HS-5 (cell line): ENCODE data around the gene SLC9A5.

Source experiments
- DNase-seq: peaks from one replicate; pipeline ENCODE4 v3.0.0-alpha.2; 2012; ENCODE audit warnings: low read depth

SLC9A5 gene, protein sequence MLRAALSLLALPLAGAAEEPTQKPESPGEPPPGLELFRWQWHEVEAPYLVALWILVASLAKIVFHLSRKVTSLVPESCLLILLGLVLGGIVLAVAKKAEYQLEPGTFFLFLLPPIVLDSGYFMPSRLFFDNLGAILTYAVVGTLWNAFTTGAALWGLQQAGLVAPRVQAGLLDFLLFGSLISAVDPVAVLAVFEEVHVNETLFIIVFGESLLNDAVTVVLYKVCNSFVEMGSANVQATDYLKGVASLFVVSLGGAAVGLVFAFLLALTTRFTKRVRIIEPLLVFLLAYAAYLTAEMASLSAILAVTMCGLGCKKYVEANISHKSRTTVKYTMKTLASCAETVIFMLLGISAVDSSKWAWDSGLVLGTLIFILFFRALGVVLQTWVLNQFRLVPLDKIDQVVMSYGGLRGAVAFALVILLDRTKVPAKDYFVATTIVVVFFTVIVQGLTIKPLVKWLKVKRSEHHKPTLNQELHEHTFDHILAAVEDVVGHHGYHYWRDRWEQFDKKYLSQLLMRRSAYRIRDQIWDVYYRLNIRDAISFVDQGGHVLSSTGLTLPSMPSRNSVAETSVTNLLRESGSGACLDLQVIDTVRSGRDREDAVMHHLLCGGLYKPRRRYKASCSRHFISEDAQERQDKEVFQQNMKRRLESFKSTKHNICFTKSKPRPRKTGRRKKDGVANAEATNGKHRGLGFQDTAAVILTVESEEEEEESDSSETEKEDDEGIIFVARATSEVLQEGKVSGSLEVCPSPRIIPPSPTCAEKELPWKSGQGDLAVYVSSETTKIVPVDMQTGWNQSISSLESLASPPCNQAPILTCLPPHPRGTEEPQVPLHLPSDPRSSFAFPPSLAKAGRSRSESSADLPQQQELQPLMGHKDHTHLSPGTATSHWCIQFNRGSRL

DNA sequence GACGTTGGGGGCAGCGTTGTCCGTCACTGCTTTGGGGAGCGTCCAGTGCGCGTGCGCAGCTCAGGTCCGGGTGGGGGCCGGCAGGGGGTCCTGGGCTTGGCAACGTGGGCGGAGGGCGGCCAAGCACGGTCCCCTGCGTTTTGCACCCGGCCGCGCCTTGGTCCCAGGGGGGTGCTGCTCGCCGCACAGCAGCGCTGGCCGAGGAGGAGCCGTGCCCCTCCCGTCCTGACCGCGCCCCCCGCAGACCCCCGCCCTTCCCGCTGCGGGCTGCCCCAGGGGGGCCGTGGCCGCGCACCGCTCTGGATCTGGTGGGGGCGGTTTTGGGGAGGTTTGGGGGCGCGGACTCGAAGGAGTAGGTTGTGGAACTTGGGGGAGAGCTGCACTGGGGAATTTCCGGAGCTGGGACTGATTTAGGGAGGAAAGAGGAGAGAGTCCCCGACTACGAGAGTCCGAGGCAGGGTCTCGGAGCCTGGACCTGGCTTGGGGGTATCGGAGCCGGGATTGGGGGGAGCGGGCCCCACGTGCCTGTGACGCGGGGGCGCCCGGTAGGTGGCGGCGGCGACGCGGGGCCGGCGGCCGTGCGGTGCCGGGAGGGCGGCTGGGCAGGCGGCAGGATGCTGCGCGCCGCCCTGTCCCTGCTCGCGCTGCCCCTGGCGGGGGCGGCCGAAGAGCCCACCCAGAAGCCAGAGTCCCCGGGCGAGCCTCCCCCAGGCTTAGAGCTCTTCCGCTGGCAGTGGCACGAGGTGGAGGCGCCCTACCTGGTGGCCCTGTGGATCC, at the start of gene SLC9A5:
Gene SLC9A5 (plus strand): TSS at position 579 of the 777 bp plus-strand sequence. CDS start 36 bp downstream, at position 615.
- DNase-seq: no peak

GRCh38 chr16:67199011-67199807, 49.6 kb upstream of the SLC9A5 start, which contains the start of gene ELMO3:
ELMO3 (plus strand) TSS chr16:67199131; CDS start chr16:67199327, 196 bp downstream.
- DNase-seq: no peak

- no peak for DNase-seq
These were observed 49.0 kb upstream of the SLC9A5 start for GRCh38 chr16:67199808-67200198.

DNA sequence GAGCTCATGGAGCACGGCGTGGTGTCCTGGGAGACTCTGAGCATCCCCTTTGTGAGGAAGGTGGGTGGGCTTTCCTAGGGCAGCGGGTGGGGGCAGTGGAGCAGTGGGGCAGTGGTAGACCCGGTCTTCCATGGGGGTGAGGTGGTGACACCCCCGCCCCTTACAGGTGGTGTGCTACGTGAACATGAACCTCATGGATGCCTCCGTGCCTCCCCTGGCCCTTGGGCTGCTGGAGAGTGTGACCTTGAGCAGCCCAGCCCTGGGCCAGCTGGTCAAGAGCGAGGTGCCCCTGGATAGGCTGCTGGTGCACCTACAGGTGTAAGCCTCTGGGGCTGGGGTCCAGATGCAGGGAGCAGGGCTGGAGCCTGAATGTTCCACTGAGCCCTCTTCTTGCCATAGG, 48.3 kb upstream of the SLC9A5 start:
- DNase-seq: no peak

GRCh38 chr16:67201411-67202345, 47.1 kb upstream of the SLC9A5 start:
- no peak for DNase-seq

GRCh38 chr16:67202426-67202825, 46.4 kb upstream of the SLC9A5 start:
- no peak for DNase-seq

GRCh38 chr16:67202956-67203493, 45.8 kb upstream of the SLC9A5 start:
- DNase-seq: no peak

DNA sequence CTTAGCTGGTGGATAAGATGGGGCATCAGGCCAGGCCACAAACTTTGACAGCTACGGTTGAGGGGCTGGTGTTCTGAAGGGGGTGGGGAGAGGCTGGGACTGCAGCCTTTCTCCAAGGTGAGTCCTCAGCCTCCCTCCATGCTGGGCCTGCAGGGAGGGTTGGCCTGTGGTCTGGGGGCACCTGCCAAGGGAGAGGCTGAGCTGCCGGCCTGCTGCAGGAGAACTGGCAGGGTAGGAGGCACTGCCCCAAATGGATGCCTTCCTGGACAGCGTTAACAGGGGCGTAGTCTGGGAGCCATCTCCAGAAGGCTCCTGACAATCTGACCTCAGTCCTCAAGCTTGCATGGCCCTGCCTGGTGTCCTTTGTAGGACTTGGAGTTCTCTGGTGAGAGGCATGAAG, 44.7 kb upstream of the SLC9A5 start:
- DNase-seq: no peak

DNA sequence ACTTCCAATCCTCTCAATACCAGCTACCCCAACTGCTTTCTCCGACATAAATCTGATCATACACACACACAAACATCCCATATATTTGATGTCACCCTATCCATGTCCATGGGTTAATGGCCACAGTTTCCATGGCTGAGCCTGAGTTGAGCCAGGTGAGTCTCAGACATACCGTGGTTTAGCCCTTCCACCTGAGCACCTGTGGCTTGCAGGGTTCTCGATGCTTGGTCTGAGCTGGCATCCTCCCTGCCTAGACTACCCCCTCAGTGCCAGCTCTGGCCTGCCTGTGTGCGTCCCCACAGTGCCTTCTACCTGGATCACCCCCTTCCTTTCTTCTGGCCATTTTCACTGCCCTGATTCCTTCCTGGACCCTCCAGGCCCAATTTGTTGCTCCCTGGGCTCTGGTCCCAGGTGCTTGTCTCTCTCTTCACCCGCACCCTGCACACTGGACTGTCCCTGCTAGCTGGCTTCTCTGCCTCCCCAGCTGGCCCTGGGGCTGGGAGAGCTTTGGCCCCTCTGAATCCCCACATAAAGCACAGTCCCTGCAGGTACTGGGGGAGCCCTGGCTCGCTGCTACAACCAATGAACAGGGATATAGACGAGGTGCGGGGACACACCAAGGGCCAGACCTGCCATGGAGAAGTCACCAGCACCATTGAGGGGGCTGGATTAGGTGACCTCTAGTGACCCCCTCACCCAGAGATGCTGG, 42.5 kb upstream of the SLC9A5 start:
- no peak for DNase-seq

GRCh38 chr16:67206838-67207248, 41.9 kb upstream of the SLC9A5 start:
- DNase-seq: no peak

- no peak for DNase-seq
These were observed 41.3 kb upstream of the SLC9A5 start for GRCh38 chr16:67207249-67208091.

GRCh38 chr16:67208154-67208896, 40.5 kb upstream of the SLC9A5 start:
- DNase-seq: no peak

DNA sequence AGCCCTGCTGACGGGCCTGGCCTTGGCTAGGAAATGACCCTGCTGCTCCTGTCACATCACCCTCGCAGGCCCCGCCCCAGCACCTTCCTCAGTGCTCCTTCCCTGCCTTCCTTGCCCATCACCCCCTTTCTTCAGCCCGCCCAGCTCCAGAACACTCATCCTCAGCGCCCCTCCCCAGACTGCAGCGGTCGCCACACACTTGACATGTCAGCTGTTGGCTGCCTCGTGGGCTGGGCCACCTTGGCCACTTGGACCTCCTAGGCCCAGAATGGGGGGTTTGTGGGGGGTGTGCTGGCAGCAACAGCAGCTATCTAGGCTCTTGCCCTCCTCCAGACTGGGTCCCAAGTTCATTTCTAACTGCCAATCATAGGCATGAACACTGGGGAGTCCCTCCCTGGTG, 39.2 kb upstream of the SLC9A5 start:
- DNase-seq: no peak

GRCh38 chr16:67210069-67210937, 38.5 kb upstream of the SLC9A5 start:
- DNase-seq: no peak

DNA sequence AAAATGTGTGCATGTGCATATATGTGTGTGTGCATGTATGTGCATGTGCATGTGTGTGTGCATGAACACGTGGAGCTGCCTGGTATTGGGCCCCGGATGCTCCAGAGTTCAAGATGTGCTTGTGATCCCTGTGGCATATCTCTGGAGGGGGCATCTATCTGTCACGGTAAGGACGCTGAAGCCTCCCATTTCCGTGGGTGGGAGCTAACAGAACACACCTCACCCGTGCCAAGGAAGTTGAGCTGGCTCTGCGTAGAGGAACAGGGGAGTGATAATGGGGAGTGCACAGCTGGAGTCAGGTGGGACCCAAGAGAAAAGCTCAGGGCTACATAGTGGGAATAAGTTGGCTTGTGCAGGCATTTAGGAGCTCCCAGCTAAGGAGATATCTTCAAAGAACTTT, 37.1 kb upstream of the SLC9A5 start:
- DNase-seq: no peak

GRCh38 chr16:67212766-67213165, 36.0 kb upstream of the SLC9A5 start:
- no peak for DNase-seq
